ENCODE data around the gene FAM193B. TPM values are rescaled to one million over a fixed set of nuclear protein-coding genes. Genes with fewer than 3 reads are reported as not detected.

FAM193B gene
- total and polyA plus RNA-seq, 9 of the 15 experiments (the other 6 are each of a cell fraction or from before 2014, with no cell fraction given): 4.4 to 76.4 (median 37.3) TPM

- TF ChIP-seq MGA (IDR thresholded peaks at IDR 0.05): no peak
- no peak for TF ChIP-seq ZNF583 (CRISPR knock-in tag; IDR thresholded peaks at IDR 0.05)
- no peak for TF ChIP-seq USF2 (CRISPR knock-in tag; IDR thresholded peaks at IDR 0.05)
- no peak for TF ChIP-seq DACH1 (IDR thresholded peaks at IDR 0.05; ENCODE audit: partially characterized antibody)
- no peak for TF ChIP-seq TRIM28 (IDR thresholded peaks at IDR 0.05)
- no peak for TF ChIP-seq BCLAF1 (IDR thresholded peaks at IDR 0.05; ENCODE audit: borderline replicate concordance in 1 of 2, control insufficient read depth in 1 of 2, low read depth in 2 of 2, low read length in 1 of 2)
- no peak for TF ChIP-seq ELK3 (CRISPR knock-in tag; IDR thresholded peaks at IDR 0.05)
- TF ChIP-seq TOE1 (IDR thresholded peaks at IDR 0.05; ENCODE audit: borderline replicate concordance): no peak
- no peak for TF ChIP-seq TOE1 (CRISPR knock-in tag; IDR thresholded peaks at IDR 0.05; ENCODE audit: borderline replicate concordance, low read depth)
Observed at GRCh38 chr5:177529247-177530203, 24.8 kb downstream of the FAM193B start (continued).

All from K562 (cell line).